ENCODE results near the gene KIAA1671. TPM values are rescaled to one million over a fixed set of nuclear protein-coding genes. Genes with fewer than 3 reads are reported as not detected.

The KIAA1671 gene
- total and polyA plus RNA-seq, 2 of the 13 experiments (the other 11 are each of a cell fraction or from before 2014, with no cell fraction given), result 13.5 to 13.6 TPM

- H3K36me3 ChIP-seq (replicated peaks in 1 of 2; ENCODE audit: control insufficient read depth in 1 of 2, insufficient read depth in 2 of 2, low read length in 2 of 2), result no peaks in the 10 kb centered on the region
- peaks cover 5% of the 10 kb centered on the region; the same call in 1 of the 2 replicates for H3K4me1 ChIP-seq (ENCODE audit: insufficient read depth, low read length)
- no peak overlapping the region for H3K4me2 ChIP-seq (ENCODE audit: low read depth, low read length)
- no peak for DNase-seq (ENCODE audit: low spot score)
- ChIA-PET CTCF (ENCODE audit: low intra/inter-chr PET ratio, low total read pairs) (no interaction called here), POLR2A (no interaction called here)
- no TSS peak for BruUV-seq (replicated peaks)
- H3K9ac ChIP-seq (ENCODE audit: insufficient read depth, low read depth, low read length), result no peak overlapping the region
- TF ChIP-seq WIZ (CRISPR knock-in tag; IDR thresholded peaks at IDR 0.05) (no peak), ZFYVE20 (CRISPR knock-in tag; IDR thresholded peaks at IDR 0.05; ENCODE audit: borderline replicate concordance, low read depth) (no peak), NFE2L2 (IDR thresholded peaks at IDR 0.05; ENCODE audit: low read length) (no peak), SMC3 (IDR thresholded peaks at IDR 0.05; ENCODE audit: low read length) (0 out of 2 replicates have a peak, but pooled peaks have one; percentile 2), FUBP1 (CRISPR knock-in tag; IDR thresholded peaks at IDR 0.05; ENCODE audit: borderline replicate concordance) (no peak), ZNF3 (CRISPR knock-in tag; IDR thresholded peaks at IDR 0.05) (no peak), ZNF576 (CRISPR knock-in tag; IDR thresholded peaks at IDR 0.05) (no peak), ZNF468 (CRISPR knock-in tag; IDR thresholded peaks at IDR 0.05) (no peak), HDAC1 (CRISPR knock-in tag; IDR thresholded peaks at IDR 0.05) (no peak)
- H3K4me3 ChIP-seq (replicated peaks in 1 of 3; ENCODE audit: insufficient read depth in 1 of 3, low read depth in 2 of 3, low read length in 3 of 3), result no peak overlapping the region
- no peaks in the 10 kb centered on the region for H3K9me3 ChIP-seq (ENCODE audit: low read length)
- no peak overlapping the region for H2AFZ ChIP-seq (ENCODE audit: low read length)
- no peaks in the 10 kb centered on the region for H3K79me2 ChIP-seq (ENCODE audit: insufficient read depth, low read length)
- no peak overlapping the region for H3K27ac ChIP-seq (ENCODE audit: extremely low read length, insufficient read depth, low read length)
- peak; percentile 18 for FAIRE-seq
- 87% methylated on average over 10 of the region's 10 CpGs for WGBS (ENCODE audit: low lambda C conversion rate)
- intact Hi-C loops (cut with micrococcal nuclease; ENCODE audit: unreplicated experiment) (no loop called here), in situ Hi-C loops (cut with HindIII; ENCODE audit: extremely low pct_ligation_motif_present, low pct_unique_long_range_greater_than_20kb) (no loop called here)
- H3K27me3 ChIP-seq (ENCODE audit: control insufficient read depth in 1 of 2, insufficient read depth in 2 of 2, low read length in 2 of 2), result no peaks in the 10 kb centered on the region
- no peak for ATAC-seq
- no peaks in the 10 kb centered on the region; the same call in 1 of the 2 replicates for H4K20me1 ChIP-seq (ENCODE audit: insufficient read depth, low read length)
Measured at GRCh38 chr22:25060522-25061071, 108.1 kb downstream of the KIAA1671 start.
